HG03342 (cell line): ENCODE data around the gene ANKRD13B.

Experiments used
- ATAC-seq: cut with Tn5 transposase; IDR thresholded peaks from one replicate; pipeline ENCODE4 v1.9.1; 2021; ENCODE audit warnings: mild to moderate bottlenecking, moderate library complexity; ENCODE audit not compliant: unreplicated experiment

ANKRD13B gene

DNA sequence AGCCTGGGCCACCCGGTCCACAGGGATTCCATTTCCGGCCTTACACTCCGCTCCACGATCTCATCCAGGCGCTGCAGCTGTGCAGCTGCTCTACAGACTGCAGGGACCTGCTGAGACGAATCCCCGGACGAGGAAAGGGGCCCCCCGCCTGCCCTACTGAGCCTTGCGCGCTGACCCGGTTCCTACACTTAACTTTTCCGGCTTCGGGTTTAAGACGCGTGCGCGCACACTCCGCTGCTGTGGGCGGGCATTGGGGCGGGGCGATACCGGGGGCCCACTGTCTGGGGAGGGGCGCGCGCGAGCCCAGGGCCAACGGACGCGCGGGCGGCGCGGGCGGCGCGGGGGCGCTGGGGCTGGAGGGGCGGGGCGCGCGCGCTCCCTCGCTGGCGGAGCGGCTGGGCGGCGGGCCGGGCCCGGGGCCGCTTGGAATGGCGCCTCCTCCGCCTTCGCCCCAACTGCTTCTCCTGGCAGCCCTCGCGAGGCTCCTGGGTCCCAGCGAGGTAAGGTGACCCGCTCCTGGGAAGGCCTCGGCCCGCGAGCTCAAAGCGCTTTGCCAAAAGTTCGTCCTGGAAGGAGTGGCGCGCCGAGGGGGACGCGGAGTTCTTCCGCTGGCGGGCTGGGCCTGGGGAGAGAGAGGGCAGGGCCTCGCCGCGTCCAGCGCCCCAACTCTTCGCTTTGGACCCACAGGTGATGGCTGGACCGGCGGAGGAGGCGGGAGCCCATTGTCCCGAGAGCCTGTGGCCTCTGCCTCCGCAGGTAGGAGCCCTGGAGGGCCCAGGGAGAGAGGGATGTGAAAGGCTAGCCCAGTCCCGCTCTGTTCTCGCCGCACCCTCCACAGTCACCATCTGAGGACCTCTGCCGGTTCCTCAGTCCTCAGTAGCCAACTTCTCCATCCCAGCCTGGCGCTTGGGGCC, 24.3 kb upstream of the ANKRD13B start, which contains the start of gene TP53I13:
TP53I13 (plus strand) TSS at position 371 of the 914 bp plus-strand sequence; CDS start at position 429, 58 bp downstream.
- peak; percentile 34 for ATAC-seq

- ATAC-seq, result no peak
Observed at GRCh38 chr17:29569245-29569950, 23.5 kb upstream of the ANKRD13B start.

- no peak for ATAC-seq
Observed at GRCh38 chr17:29570521-29570920, 22.4 kb upstream of the ANKRD13B start.

DNA sequence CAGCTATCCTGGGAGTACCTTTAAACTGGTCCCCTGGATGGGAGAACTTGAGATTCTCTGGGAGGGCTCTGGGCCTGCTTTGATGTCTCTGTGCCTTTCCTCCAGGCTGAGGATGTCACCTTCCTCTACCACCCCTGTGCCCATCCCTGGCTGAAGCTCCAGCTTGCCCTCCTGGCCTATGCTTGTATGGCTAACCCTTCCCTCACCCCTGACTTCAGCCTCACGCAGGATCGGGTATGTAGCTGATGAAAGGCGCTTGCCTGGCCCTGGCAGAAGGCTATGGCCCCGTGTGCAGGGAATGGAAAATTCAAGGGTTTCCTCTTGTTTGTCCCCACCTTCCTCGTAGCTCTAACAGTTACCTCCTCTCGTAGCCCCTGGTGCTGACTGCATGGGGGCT, 21.4 kb upstream of the ANKRD13B start:
- ATAC-seq, result no peak

GRCh38 chr17:29571883-29572681, 20.9 kb upstream of the ANKRD13B start:
- no peak for ATAC-seq

DNA sequence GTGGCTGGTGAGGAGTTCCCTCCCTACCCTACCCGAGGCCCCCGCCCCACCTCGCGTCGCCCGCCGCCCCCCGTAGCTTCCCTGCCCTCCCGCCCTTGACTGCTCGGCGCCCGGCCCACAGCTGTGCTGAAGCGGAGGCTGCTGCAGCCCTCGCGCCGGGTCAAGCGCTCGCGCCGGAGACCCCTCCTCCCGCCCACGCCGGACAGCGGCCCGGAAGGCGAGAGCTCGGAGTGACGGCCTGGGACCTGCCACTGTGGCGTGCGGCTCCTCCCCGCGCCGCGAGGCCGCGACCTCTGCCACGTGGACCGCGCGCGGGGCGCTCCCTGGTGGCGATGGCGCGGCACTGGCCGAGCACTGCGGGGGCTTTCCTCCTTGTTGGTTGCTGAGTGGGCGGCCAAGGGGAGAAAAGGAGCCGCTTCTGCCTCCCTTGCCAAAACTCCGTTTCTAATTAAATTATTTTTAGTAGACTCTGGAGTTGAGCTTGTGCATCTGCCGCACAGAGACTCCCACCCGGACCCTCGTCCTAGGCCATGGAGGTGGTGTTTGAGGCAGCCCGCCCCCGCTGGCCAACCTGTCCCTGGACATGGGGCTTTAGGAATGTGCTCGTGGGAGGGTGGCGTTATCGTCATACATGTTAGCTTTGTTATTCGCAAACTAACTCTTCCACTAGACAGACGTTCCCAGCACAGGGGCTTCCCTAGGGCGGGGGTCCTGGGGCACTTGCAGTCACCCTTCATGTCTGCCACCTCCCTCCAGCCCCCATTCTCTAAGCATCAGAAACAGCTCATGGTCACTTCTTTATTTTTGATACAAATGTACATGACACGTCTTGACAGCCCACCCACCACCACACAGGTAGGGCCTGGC, 20.0 kb upstream of the ANKRD13B start:
- ATAC-seq, result no peak

DNA sequence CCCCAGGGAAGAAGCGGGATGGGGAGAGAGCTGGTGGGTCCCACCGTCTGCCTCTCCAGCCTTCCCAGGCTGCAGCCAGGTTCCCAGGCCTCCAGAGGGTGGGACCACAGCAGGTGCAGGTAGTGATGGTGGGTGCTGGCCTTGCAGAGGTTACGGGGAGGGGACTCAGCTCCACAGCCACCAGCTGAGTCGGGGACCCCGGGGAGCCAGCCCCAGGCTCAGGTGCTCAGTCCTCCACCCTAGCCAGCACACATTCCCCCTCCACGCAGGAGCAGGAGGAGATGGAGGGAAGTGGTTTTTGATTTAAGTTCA, 19.4 kb upstream of the ANKRD13B start:
- ATAC-seq, result no peak

DNA sequence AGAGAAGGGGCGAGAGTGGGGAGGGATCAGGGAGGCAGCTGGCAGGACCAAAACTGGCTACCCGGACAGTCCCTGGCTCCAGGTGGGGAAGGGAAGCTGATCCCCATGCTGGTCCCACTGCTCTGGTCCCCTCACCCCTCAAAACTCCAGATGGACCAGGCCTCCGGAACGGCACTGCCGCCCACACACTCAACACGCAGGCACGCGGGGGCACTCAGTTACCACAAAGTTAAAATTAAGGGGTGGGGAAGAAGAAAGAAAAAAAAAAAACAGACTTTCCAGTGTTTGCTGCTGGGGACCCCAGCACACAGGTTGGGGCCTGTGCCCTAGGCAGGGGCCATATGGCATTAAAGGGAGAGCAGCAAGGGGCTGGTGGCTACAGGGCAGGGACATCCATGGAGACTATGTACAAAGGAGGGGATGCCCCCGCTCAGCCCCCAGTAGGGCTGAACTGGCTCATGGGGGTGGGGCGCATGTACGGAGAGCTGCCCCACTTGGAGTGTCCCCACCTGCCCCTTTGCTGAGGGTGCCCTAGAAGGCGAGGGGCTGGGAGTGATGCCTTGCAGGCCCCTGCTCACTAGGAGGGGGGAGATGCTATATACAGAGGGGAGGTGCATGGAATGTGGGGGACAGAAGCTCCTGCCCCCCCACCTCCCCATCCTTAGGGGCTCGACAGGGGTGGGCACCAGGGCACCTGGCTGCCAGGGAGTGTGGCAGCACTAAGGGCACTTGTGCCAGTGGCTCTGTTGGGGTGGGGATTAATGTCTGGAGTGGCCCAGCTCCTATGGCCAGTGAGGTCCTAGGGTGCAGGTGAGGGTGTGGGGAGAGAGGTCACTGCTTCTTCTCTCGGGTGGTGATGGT, 18.8 kb upstream of the ANKRD13B start:
- ATAC-seq, result no peak

DNA sequence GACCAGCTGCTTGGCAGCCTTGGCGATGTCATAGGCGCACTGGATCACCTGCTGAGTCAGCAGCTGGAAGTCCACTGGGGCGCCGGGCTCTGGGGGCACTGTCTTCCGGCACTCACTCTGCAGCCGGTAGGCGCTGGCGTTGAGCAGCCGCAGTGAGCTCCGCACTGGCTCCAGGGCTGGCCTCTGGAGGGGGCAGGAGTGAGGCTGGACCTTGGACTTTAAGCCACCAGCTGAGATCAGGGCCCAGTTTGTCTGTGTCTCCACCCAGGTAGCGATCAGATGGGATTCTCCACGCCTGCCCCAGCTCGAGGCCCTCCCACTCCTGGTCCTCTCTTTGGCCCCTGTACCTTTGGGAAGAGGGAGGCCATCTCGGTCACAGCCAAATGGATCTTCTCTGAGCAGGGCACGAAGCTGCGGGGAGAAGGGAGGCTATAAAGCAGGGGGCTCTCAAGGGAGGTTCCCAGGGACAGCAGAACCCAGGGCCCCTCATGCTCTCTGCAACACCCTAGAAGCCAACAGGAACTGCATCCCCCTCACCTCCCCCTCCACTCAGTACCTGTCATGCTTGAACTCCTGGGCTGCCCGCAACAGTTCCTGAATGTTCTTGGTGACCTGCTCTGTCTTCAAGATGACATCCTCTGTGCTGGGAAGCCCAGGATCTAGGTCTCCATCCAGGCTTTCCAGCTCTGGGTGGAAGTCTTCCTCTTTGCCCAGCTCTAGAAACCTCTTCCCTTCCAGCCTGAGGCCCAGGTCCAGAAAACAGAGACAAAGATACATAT, 18.0 kb upstream of the ANKRD13B start:
- no peak for ATAC-seq

GRCh38 chr17:29575511-29576213, 17.3 kb upstream of the ANKRD13B start:
- ATAC-seq, result no peak

GRCh38 chr17:29576214-29577000, 16.5 kb upstream of the ANKRD13B start:
- no peak for ATAC-seq

DNA sequence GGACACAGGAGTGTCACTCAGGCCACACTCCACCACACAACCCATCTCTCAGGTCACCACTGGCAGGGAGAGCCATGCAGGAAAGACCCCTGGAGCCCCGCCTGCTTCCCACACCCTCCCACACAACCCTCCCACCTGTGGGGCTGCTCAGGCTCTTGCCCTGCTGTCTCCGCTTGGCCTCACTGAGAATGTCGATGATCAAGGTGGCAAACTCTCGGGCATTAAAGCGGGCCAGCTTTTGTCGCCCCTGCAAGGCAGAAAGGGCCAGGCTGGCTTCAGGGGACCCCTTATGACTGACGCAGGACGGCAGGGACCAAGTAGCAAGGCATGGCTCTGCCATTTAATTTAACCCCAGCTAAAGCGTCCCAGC, 15.9 kb upstream of the ANKRD13B start:
- no peak for ATAC-seq

GRCh38 chr17:29577385-29578211, 15.3 kb upstream of the ANKRD13B start:
- ATAC-seq, result no peak

DNA sequence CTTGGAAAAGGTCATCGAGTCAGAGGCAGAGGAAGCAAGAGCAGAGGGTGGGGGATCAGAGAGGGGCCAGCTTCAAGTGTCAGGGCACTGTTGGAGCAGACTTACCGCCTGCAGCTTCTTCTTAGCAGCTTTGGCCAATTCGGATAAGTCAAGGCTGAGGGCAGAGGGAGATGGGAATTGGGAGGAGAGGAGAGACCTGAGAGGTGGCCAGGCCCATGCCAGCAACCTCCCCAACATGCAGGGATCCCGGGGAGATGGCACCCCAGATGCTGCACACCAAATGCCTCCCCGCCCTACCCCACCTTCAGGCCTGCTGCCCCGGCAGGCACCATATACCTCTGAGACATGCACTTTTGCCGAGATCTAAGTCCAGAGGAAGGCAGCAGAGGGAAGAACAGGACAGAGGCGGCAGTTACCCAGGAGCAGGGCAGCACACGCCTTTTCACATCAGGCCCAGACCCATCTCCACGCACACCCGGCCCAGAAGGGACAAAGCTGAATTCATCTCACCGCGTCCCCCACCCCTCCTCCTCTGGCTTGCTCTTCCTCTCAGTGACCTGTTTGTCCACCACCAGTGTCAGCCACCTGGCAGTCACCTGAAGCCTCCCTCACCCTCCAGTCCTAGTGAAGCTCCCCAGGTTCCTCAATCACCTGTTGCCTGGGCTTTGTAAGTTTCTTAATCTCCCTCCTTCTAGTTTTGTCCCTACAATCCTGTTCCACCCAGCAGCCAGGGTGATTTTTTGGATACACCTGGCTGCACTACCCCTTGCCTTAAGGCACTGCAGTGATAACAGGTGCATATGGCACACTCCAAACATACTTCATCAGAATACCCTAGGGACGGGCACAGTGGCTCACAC, 14.1 kb upstream of the ANKRD13B start:
- ATAC-seq, result no peak
